Stomach (tissue), 4 donors: ENCODE data around the gene SHISA4.
"Not testable (repeated sequence)": the region's sequence is repeated elsewhere in the genome, so short reads cannot be mapped to it uniquely, and the experiment has no call there.

Experiments used
- CTCF ChIP-seq, 7 experiments: fragments of 450-650 bp in 4 of 7; fragments of 200-600 bp in 3 of 7; sonication (generic) in 3 of 7; IDR thresholded peaks; one replicate each; pipeline ENCODE4 v1.5.1; 2016 to 2019; ENCODE audit warnings: antibody characterized with exemption in 7 of 7, control low read depth in 2 of 7, mild to moderate bottlenecking in 1 of 7
- EP300 ChIP-seq: sonication (generic); formaldehyde crosslinking; IDR thresholded peaks from one replicate; pipeline ENCODE4 v1.6.1; 2017; ENCODE audit warnings: antibody characterized with exemption
- POLR2A ChIP-seq, 4 donors: fragments of 450-650 bp; IDR thresholded peaks; one replicate each; pipeline ENCODE4 v1.6.1; 2016; ENCODE audit warnings: antibody characterized with exemption in 4 of 4, control low read depth in 2 of 4, mild to moderate bottlenecking in 1 of 4, moderate library complexity in 1 of 4
- POLR2AphosphoS5 ChIP-seq, 3 donors: sonication (generic); formaldehyde crosslinking; IDR thresholded peaks; one replicate each; pipeline ENCODE4 v1.6.1; 2016; ENCODE audit warnings: antibody characterized with exemption in 3 of 3

- TF ChIP-seq CTCF (IDR thresholded peaks at IDR 0.05); POLR2A (IDR thresholded peaks at IDR 0.05); POLR2AphosphoS5 (IDR thresholded peaks at IDR 0.05); EP300: not testable (repeated sequence)
These were observed 49.6 kb upstream of the SHISA4 start for GRCh38 chr1:201839089-201839488.
